Tibial nerve (tissue), 4 donors: ENCODE measurements around the gene SSTR4. TPM values are rescaled to one million over a fixed set of nuclear protein-coding genes. Genes with fewer than 3 reads are reported as not detected.

Experiments
- DNase-seq, 2 donors: peaks; one replicate each; pipeline ENCODE4 v3.0.0-alpha.2; 2019; ENCODE audit warnings: low spot score in 2 of 2
- H3K27ac ChIP-seq, 4 donors: fragments of 200-600 bp; sonication (generic) in 3 of 4; one replicate each; pipeline ENCODE4 v1.5.1; 2017 to 2019; ENCODE audit warnings: mild to moderate bottlenecking in 1 of 4
- H3K27me3 ChIP-seq, 2 donors: fragments of 200-600 bp; sonication (generic) in 1 of 2; one replicate each; pipeline versions ENCODE4 v1.5.1 to v1.6.0; 2017 to 2019
- H3K36me3 ChIP-seq, 3 donors: fragments of 200-600 bp; sonication (generic); one replicate each; pipeline ENCODE4 v1.5.1; 2018 to 2019
- H3K4me1 ChIP-seq, 4 donors: fragments of 200-600 bp; sonication (generic) in 3 of 4; one replicate each; pipeline ENCODE4 v1.5.1; 2017 to 2019
- H3K4me3 ChIP-seq, 4 donors: fragments of 200-600 bp; sonication (generic) in 3 of 4; one replicate each; pipeline ENCODE4 v1.5.1; 2017 to 2019; ENCODE audit warnings: mild to moderate bottlenecking in 1 of 4, moderate library complexity in 1 of 4
- H3K9me3 ChIP-seq, 4 donors: fragments of 200-600 bp; sonication (generic) in 3 of 4; one replicate each; pipeline ENCODE4 v1.5.1; 2017 to 2019
- CTCF ChIP-seq, 5 experiments: fragments of 200-600 bp in 3 of 5; fragments of 450-650 bp in 2 of 5; sonication (generic) in 3 of 5; IDR thresholded peaks; one replicate each; pipeline ENCODE4 v1.5.1; 2016 to 2019; ENCODE audit warnings: antibody characterized with exemption in 5 of 5, mild to moderate bottlenecking in 3 of 5, moderate library complexity in 2 of 5
- EP300 ChIP-seq, 2 donors: sonication (generic); formaldehyde crosslinking; IDR thresholded peaks; one replicate each; pipeline ENCODE4 v1.6.1; 2017; ENCODE audit warnings: antibody characterized with exemption in 2 of 2, mild to moderate bottlenecking in 1 of 2
- POLR2A ChIP-seq, 2 donors: fragments of 450-650 bp; IDR thresholded peaks; one replicate each; pipeline ENCODE4 v1.6.1; 2017; ENCODE audit warnings: antibody characterized with exemption in 2 of 2, mild to moderate bottlenecking in 2 of 2, moderate library complexity in 2 of 2
- WGBS, 2 donors: methylation state at CpG; one replicate each; pipeline ENCODE4 v1.1.5; 2018; 5-methylcytosine and 5-hydroxymethylcytosine counted together
- total RNA-seq, 4 donors: library from RNA; depleted of rRNA; stranded (reverse); fragments of >200 nt; gene quantifications; one replicate each; pipeline ENCODE4 v1.1.0, GENCODE V29; 2016

Gene SSTR4
- total RNA-seq, 4 donors from 2014 or later, result not detected

GRCh38 chr20:23078351-23079015, 43.4 kb downstream of the SSTR4 start:
- no peaks in the 10 kb centered on the region for H3K9me3 ChIP-seq
- no peak overlapping the region for H3K27ac ChIP-seq
- no peak for TF ChIP-seq CTCF (IDR thresholded peaks at IDR 0.05)
- no peak for TF ChIP-seq EP300 (IDR thresholded peaks at IDR 0.05)
- no peak for TF ChIP-seq POLR2A (IDR thresholded peaks at IDR 0.05)
- H3K27me3 ChIP-seq, result no peaks in the 10 kb centered on the region
- WGBS, 2 donors, result 80% methylated on average over 5 of the region's 5 CpGs
- H3K4me1 ChIP-seq, result no peaks in the 10 kb centered on the region
- no peak overlapping the region for H3K4me3 ChIP-seq
- no peak for DNase-seq
- no peaks in the 10 kb centered on the region for H3K36me3 ChIP-seq

- Histone ChIP-seq H3K9me3 (no peaks in the 10 kb centered on the region), H3K27ac (no peak overlapping the region), H3K4me3 (no peak overlapping the region), H3K27me3 (no peaks in the 10 kb centered on the region), H3K36me3 (no peaks in the 10 kb centered on the region), H3K4me1 (no peaks in the 10 kb centered on the region)
- WGBS, 2 donors, result 72 to 79% methylated on average over 6 of the region's 6 CpGs
- no peak for DNase-seq
- TF ChIP-seq EP300 (IDR thresholded peaks at IDR 0.05) (no peak), CTCF (IDR thresholded peaks at IDR 0.05) (no peak), POLR2A (IDR thresholded peaks at IDR 0.05) (no peak)
Observed at GRCh38 chr20:23079016-23079351, 43.9 kb downstream of the SSTR4 start.

- DNase-seq, result no peak
- H3K36me3 ChIP-seq, result no peaks in the 10 kb centered on the region
- TF ChIP-seq EP300 (IDR thresholded peaks at IDR 0.05) (no peak), CTCF (IDR thresholded peaks at IDR 0.05) (no peak)
- H3K27me3 ChIP-seq, result no peaks in the 10 kb centered on the region
- no peaks in the 10 kb centered on the region for H3K9me3 ChIP-seq
- H3K4me1 ChIP-seq, result no peaks in the 10 kb centered on the region
- no peak overlapping the region for H3K27ac ChIP-seq
- 67 to 70% methylated on average over 2 of the region's 2 CpGs for WGBS, 2 donors
- no peak overlapping the region for H3K4me3 ChIP-seq
Observed at GRCh38 chr20:23079926-23080325, 44.8 kb downstream of the SSTR4 start.

GRCh38 chr20:23080521-23080920, 45.4 kb downstream of the SSTR4 start:
- no peak overlapping the region for H3K27ac ChIP-seq
- peaks cover 0 to 2% (median 0%) of the 10 kb centered on the region in 4 donors for H3K4me1 ChIP-seq
- no peaks in the 10 kb centered on the region for H3K36me3 ChIP-seq
- 84 to 89% methylated on average over 10 of the region's 10 CpGs for WGBS, 2 donors
- TF ChIP-seq CTCF (IDR thresholded peaks at IDR 0.05) (no peak), POLR2A (IDR thresholded peaks at IDR 0.05) (no peak), EP300 (IDR thresholded peaks at IDR 0.05) (peak in 1 of 2 donors; percentile 7)
- H3K4me3 ChIP-seq, result no peak overlapping the region
- no peaks in the 10 kb centered on the region for H3K27me3 ChIP-seq
- no peaks in the 10 kb centered on the region for H3K9me3 ChIP-seq
- no peak for DNase-seq

GRCh38 chr20:23081263-23081819, 46.2 kb downstream of the SSTR4 start:
- Histone ChIP-seq H3K36me3 (no peaks in the 10 kb centered on the region), H3K4me3 (peak overlapping the region in 1 of 4 donors; percentile 47), H3K9me3 (no peaks in the 10 kb centered on the region), H3K27ac (peak overlapping the region in 1 of 4 donors; percentile 14), H3K4me1 (peaks cover 0 to 10% (median 0%) of the 10 kb centered on the region in 4 donors), H3K27me3 (no peaks in the 10 kb centered on the region)
- no peak for DNase-seq
- 74 to 79% methylated on average over 9 of the region's 9 CpGs for WGBS, 2 donors
- TF ChIP-seq EP300 (IDR thresholded peaks at IDR 0.05) (no peak), CTCF (IDR thresholded peaks at IDR 0.05) (no peak), POLR2A (IDR thresholded peaks at IDR 0.05) (no peak)
